Fibroblast of the aortic adventitia (primary cell): ENCODE results near the gene SUN1. TPM values are rescaled to one million over a fixed set of nuclear protein-coding genes. Genes with fewer than 3 reads are reported as not detected.

Experiments
- DNase-seq: peaks from one replicate; pipeline ENCODE4 v3.0.0-alpha.2; 2010; ENCODE audit warnings: low read depth
- H3K4me3 ChIP-seq: 2 replicates; pipeline ENCODE4 v1.5.1; 2011; ENCODE audit warnings: low read depth, mild to moderate bottlenecking, control low read depth, low read length, moderate library complexity
- total RNA-seq: library from RNA; depleted of rRNA; stranded (reverse); fragments of >200 nt; gene quantifications from 2 replicates; pipeline ENCODE4 v1.2.3, GENCODE V29; 2012; ENCODE audit warnings: low replicate concordance
- TF ChIP-seq, protein P1 (sequence below): IDR thresholded peaks from 2 replicates; pipeline ENCODE4 v1.5.1; 2011; ENCODE audit warnings: mild to moderate bottlenecking, low read length, control low read depth, inconsistent platforms; ENCODE audit not compliant: insufficient read depth

The SUN1 gene, protein sequence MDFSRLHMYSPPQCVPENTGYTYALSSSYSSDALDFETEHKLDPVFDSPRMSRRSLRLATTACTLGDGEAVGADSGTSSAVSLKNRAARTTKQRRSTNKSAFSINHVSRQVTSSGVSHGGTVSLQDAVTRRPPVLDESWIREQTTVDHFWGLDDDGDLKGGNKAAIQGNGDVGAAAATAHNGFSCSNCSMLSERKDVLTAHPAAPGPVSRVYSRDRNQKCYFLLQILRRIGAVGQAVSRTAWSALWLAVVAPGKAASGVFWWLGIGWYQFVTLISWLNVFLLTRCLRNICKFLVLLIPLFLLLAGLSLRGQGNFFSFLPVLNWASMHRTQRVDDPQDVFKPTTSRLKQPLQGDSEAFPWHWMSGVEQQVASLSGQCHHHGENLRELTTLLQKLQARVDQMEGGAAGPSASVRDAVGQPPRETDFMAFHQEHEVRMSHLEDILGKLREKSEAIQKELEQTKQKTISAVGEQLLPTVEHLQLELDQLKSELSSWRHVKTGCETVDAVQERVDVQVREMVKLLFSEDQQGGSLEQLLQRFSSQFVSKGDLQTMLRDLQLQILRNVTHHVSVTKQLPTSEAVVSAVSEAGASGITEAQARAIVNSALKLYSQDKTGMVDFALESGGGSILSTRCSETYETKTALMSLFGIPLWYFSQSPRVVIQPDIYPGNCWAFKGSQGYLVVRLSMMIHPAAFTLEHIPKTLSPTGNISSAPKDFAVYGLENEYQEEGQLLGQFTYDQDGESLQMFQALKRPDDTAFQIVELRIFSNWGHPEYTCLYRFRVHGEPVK
- 202 and 211 TPM in 2 replicates for total RNA-seq

DNA sequence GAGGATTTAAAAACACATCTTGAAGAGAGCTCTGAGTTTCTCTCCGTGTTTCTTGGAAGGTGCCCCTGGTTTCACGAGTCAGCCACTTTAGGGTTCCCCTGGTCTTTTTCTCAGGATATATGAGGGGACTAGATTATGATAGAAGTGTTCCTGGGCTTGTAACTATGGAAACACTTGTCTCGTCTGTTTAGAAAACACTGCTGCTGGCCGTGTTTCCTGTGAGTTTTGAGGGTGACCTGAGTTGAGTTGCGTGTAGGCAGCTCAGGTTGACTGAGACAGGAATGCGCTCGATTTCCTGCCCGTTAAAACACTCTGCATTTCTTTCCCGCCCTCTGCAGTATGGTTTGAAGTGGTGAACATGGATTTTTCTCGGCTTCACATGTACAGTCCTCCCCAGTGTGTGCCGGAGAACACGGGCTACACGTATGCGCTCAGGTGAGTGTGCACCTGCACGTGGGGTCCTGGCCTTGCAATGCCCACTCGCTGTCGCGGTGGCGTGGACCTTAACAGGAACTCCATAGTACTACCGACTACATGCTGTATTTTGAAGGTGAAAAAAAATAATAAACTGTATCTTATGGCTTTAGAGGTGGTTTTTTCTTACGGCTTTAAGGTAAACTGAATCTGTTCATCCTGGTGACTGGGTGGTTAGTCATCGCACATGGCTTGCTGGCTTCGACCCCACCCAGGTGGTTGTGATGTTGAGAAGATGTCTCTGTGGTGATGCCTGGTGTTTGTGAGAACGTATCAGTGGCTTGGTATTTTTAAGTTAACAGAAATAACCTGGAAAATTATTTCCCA is at the start of gene SUN1:
Gene SUN1, plus strand, starts transcription at position 310 of the 801 bp plus-strand sequence. Its CDS starts 49 bp downstream, at position 359.
- TF ChIP-seq, protein P1, sequence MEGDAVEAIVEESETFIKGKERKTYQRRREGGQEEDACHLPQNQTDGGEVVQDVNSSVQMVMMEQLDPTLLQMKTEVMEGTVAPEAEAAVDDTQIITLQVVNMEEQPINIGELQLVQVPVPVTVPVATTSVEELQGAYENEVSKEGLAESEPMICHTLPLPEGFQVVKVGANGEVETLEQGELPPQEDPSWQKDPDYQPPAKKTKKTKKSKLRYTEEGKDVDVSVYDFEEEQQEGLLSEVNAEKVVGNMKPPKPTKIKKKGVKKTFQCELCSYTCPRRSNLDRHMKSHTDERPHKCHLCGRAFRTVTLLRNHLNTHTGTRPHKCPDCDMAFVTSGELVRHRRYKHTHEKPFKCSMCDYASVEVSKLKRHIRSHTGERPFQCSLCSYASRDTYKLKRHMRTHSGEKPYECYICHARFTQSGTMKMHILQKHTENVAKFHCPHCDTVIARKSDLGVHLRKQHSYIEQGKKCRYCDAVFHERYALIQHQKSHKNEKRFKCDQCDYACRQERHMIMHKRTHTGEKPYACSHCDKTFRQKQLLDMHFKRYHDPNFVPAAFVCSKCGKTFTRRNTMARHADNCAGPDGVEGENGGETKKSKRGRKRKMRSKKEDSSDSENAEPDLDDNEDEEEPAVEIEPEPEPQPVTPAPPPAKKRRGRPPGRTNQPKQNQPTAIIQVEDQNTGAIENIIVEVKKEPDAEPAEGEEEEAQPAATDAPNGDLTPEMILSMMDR: no peak
- peak; percentile 59 for DNase-seq
- H3K4me3 ChIP-seq: peak within 1 kb of the TSS; percentile 58

DNA sequence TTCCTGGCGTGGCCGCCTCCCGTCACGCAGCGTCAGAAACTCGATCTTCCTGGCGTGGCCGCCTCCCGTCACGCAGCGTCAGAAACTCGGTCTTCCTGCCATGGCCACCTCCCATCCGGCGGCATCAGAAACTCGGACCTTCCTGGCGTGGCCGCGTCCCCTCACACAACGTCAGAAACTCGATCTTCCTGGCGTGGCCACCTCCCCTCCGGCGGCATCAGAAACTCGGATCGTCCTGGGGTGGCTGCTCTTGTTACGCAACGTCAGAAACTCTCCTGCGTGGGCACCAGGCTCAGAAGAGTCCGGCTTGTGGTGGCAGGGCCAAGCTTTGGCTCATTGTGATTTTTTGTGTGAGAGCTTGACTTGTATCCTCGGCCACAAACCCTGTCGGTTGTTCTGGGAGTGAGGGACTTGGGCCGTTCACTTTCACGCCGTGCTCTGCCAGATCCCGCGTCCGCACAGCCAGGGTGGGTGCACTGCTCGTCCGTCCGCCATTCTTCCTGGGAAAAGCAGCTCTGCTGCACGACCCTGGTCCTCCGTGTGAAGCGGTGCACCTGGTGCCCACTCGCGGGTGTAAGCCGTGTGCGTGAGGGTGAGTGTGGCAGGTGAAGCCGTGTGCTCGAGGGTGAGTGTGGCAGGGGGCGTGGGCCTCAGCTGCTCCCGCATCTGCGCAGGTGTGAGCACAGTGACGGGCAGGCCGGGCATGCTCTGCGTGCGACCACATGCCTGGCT is 49.4 kb upstream of the SUN1 start:
- TF ChIP-seq, protein P1: no peak
- H3K4me3 ChIP-seq: no peak overlapping the region
- no peak for DNase-seq

DNA sequence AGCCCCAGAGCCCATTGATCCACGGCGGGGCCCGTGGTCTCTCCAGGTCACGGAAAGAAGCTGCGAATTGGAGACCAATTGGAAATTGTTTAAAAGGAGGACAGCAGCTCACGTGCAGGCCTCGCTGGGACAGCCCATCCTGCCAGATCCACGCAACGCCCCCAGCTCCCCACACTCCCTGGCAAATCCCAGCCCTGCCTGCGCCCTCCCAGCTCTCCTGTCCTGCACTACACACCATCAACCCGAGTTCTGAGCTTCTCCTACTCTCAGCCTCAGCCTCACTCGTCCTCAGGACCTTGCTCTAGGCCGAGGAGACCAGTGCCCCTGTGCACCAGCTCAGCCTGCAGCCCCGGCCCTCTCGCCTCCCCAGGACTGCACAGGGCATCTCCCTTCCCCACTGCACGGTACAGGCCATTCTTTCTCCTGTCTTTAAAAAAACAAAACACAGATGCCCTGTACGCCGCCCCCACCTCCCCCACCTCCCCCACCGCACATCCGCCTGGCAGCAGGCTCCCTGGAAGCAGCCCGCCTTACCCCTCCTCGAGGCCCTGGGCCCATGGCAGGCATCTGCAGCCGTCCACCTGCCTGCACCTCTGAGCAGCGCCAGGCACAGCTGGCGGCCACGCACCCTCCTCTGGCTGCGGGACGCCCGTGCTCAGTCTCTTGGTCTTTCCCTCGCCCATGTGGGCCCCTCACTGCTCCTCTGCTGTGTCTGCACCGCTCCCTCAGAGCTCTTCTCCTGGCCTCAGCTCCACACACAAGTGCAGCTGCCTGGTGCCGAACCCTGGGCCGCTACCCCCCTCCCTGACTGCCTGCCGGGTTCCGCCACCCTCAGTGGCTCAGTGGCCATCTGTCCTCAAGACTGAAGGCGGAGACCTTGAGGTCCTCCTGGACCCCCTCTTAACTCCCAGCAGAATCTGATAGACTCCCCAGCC is 48.5 kb upstream of the SUN1 start:
- no peak for DNase-seq
- TF ChIP-seq, protein P1: no peak

DNA sequence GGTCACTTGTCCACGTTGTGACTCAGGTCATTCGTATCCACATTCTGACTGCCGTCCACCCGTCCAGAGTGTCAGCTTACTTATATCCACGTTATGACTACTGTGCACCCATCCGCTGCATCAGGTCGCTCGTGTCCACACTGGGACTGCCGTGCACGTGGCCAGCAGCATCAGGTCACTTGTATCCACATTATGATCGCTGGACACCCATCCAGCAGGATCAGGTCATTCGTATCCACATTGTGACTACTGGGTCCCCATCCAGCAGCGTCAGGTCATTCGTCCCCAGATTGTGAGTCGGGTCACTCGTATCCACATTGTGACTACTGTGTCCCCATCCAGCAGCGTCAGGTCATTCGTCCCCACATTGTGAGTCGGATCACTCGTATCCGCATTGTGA is 47.3 kb upstream of the SUN1 start:
- DNase-seq: no peak
- no peak overlapping the region for H3K4me3 ChIP-seq
- TF ChIP-seq, protein P1: no peak

More for the DNA sequence above, 48.5 kb upstream of the SUN1 start:
- H3K4me3 ChIP-seq: no peak overlapping the region

DNA sequence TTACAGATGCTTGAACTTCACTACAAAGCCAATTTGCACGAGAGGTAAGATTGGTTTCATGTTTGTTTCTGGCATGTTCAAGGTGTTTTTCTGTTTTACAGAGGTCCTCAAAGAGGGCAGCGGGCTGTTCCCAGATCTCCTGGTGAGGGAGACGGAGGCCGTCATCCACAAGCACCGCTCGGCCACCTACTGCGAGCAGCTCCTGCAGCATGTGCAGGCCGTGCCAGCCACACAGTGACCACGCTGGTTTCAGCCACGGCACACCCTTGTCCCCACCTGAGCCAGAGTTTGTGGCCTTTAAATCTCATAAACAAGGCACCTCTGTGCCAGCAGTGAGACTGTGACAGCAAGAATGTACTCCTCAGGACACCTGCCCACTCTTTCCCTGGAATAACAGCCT is 46.9 kb upstream of the SUN1 start:
- TF ChIP-seq, protein P1: no peak
- no peak overlapping the region for H3K4me3 ChIP-seq
- no peak for DNase-seq
